ENCODE measurements around the gene NTM.

GRCh38 chr11:131568318-131568717, 197.9 kb downstream of the NTM start:
- TF ChIP-seq POLR2AphosphoS5 (IDR thresholded peaks at IDR 0.05) (no peak), CTCF (IDR thresholded peaks at IDR 0.05) (no peak), EP300 (IDR thresholded peaks at IDR 0.05; ENCODE audit: low read depth) (no peak), POLR2A (IDR thresholded peaks at IDR 0.05) (no peak)

Data from transverse colon (tissue), 4 donors.